IMR-90 (cell line): ENCODE results near the gene NEURL1B. TPM values are rescaled to one million over a fixed set of nuclear protein-coding genes. Genes with fewer than 3 reads are reported as not detected.

Experiments
- ATAC-seq: fragments of 200-7000 bp; cut with Tn5 transposase; 2 replicates; pipeline ENCODE4 v1.9.1; 2020; ENCODE audit warnings: low read depth, mild to moderate bottlenecking, moderate library complexity
- BruUV-seq: library from RNA; stranded (reverse); fragments of 400-500 nt; replicated peaks from 2 replicates; lab custom pipeline; 2021; lab: Mats Ljungman, UMichigan
- CTCF ChIA-PET: fragments of 300-600 bp; formaldehyde crosslinking; extraction: SDS; loops from one replicate; lab custom pipeline; 2021; ENCODE audit warnings: antibody characterized with exemption; lab: Yijun Ruan, JAX
- POLR2A ChIA-PET: fragments of 300-600 bp; sonication (Branson Sonifier 250); formaldehyde crosslinking; loops from one replicate; lab custom pipeline; 2022; ENCODE audit warnings: antibody characterized with exemption; ENCODE audit not compliant: unreplicated experiment; lab: Charles Lee
- DNase-seq: peaks from one replicate; pipeline ENCODE4 v3.0.0; 2013
- H2AFZ ChIP-seq: replicated peaks from 2 replicates; pipeline ENCODE3; 2013; ENCODE audit warnings: low read length, mild to moderate bottlenecking; ENCODE audit not compliant: poor library complexity
- H2AK5ac ChIP-seq: 2 replicates; pipeline ENCODE4 v1.6.1; 2013; ENCODE audit warnings: low read depth, low read length, inconsistent platforms
- H2AK9ac ChIP-seq: replicated peaks from 2 replicates; pipeline ENCODE3; 2013; ENCODE audit warnings: mild to moderate bottlenecking, low read depth, low read length, moderate library complexity; ENCODE audit not compliant: poor library complexity
- H2BK120ac ChIP-seq: 2 replicates; pipeline ENCODE4 v1.6.1; 2013; ENCODE audit warnings: low read depth, low read length, inconsistent platforms
- H2BK15ac ChIP-seq: 3 replicates; pipeline ENCODE4 v1.6.1; 2013; ENCODE audit warnings: low read depth, low read length, inconsistent platforms
- H2BK20ac ChIP-seq: 2 replicates; pipeline ENCODE4 v1.6.1; 2013; ENCODE audit warnings: low read depth, mild to moderate bottlenecking, inconsistent platforms, low read length, moderate library complexity
- H2BK5ac ChIP-seq: 2 replicates; pipeline ENCODE4 v1.6.1; 2013; ENCODE audit warnings: mild to moderate bottlenecking, low read depth, low read length, inconsistent platforms; ENCODE audit not compliant: poor library complexity, severe bottlenecking
- H3K14ac ChIP-seq: replicated peaks from 2 replicates; pipeline ENCODE4 v1.6.1; 2013; ENCODE audit warnings: low read depth, low read length, inconsistent platforms
- H3K18ac ChIP-seq: 2 replicates; pipeline ENCODE4 v1.6.1; 2013; ENCODE audit warnings: low read depth, low read length, control low read depth
- H3K23ac ChIP-seq: 2 replicates; pipeline ENCODE4 v1.6.1; 2013; ENCODE audit warnings: low read depth, low read length, inconsistent platforms
- H3K27ac ChIP-seq: 2 replicates; pipeline ENCODE4 v1.5.1; 2013; ENCODE audit warnings: mild to moderate bottlenecking, control low read depth, low read length; ENCODE audit not compliant: insufficient read depth
- H3K27me3 ChIP-seq: 2 replicates; pipeline ENCODE4 v1.6.1; 2013; ENCODE audit warnings: low read length; ENCODE audit not compliant: control insufficient read depth, insufficient read depth
- H3K36me3 ChIP-seq: 2 replicates; pipeline ENCODE4 v1.6.1; 2013; ENCODE audit warnings: low read length, mixed read lengths; ENCODE audit not compliant: control insufficient read depth, insufficient read depth
- H3K4ac ChIP-seq: 2 replicates; pipeline ENCODE4 v1.6.1; 2013; ENCODE audit warnings: low read depth, low read length, inconsistent platforms
- H3K4me1 ChIP-seq: 2 replicates; pipeline ENCODE4 v1.6.1; 2013; ENCODE audit warnings: low read length, mixed read lengths; ENCODE audit not compliant: control insufficient read depth, insufficient read depth
- H3K4me2 ChIP-seq: 2 replicates; pipeline ENCODE4 v1.6.1; 2013; ENCODE audit warnings: low read depth, mild to moderate bottlenecking, control low read depth, low read length, moderate library complexity
- H3K4me3 ChIP-seq: 2 replicates; pipeline ENCODE4 v1.5.1; 2013; ENCODE audit warnings: low read depth, mild to moderate bottlenecking, control low read depth, low read length, moderate library complexity; ENCODE audit not compliant: insufficient read depth
- H3K56ac ChIP-seq: 2 replicates; pipeline ENCODE4 v1.6.1; 2013; ENCODE audit warnings: low read length, inconsistent platforms; ENCODE audit not compliant: insufficient read depth; ENCODE audit errors: extremely low read depth
- H3K79me1 ChIP-seq, 2 experiments: 2 replicates each; pipeline ENCODE4 v1.6.1; 2013; ENCODE audit warnings: low read length in 2 of 2, inconsistent platforms in 1 of 2, low read depth in 1 of 2
- H3K9ac ChIP-seq: 2 replicates; pipeline ENCODE4 v1.6.1; 2013; ENCODE audit warnings: low read depth, low read length, control low read depth
- H3K9me1 ChIP-seq: 2 replicates; pipeline ENCODE4 v1.6.1; 2013; ENCODE audit warnings: low read length, inconsistent platforms; ENCODE audit not compliant: insufficient read depth
- H3K9me3 ChIP-seq: 2 replicates; pipeline ENCODE4 v1.6.1; 2013; ENCODE audit warnings: low read length; ENCODE audit not compliant: control insufficient read depth, insufficient read depth
- H4K20me1 ChIP-seq: 2 replicates; pipeline ENCODE4 v1.6.1; 2013; ENCODE audit warnings: low read length, inconsistent platforms; ENCODE audit not compliant: insufficient read depth
- H4K5ac ChIP-seq: 2 replicates; pipeline ENCODE4 v1.6.1; 2013; ENCODE audit warnings: mild to moderate bottlenecking, low read depth, low read length, control low read depth
- H4K8ac ChIP-seq, 2 experiments: 2 replicates each; pipeline ENCODE4 v1.6.1; 2013; ENCODE audit warnings: low read depth in 2 of 2, low read length in 2 of 2, control low read depth in 1 of 2, inconsistent platforms in 1 of 2
- H4K91ac ChIP-seq: 2 replicates; pipeline ENCODE4 v1.6.1; 2013; ENCODE audit warnings: low read depth, low read length, inconsistent platforms; ENCODE audit not compliant: insufficient read depth
- CHD1 ChIP-seq: IDR thresholded peaks from 2 replicates; pipeline ENCODE4 v1.6.1; 2012; ENCODE audit warnings: low read depth, low read length, improper control_type of control experiment
- NFE2L2 ChIP-seq: fragments of 150-350 bp; IDR thresholded peaks from 2 replicates; pipeline ENCODE4 v1.6.1; 2016; ENCODE audit warnings: low read depth, mild to moderate bottlenecking, low read length
- WGBS, 2 experiments: methylation state at CpG; one replicate each; pipeline versions ENCODE4 v1.1.5 to v1.1.7; 2013; ENCODE audit warnings: missing lambda C conversion rate in 2 of 2; ENCODE audit not compliant: insufficient read length in 1 of 2; ENCODE audit errors: extremely low coverage in 2 of 2; 5-methylcytosine and 5-hydroxymethylcytosine counted together
- dilution Hi-C: fragments of 300-500 bp; cut with HindIII; formaldehyde crosslinking; loops from one replicate; pipeline ENCODE4 v1.14.3; 2018; ENCODE audit warnings: low sequenced_read_pairs; ENCODE audit not compliant: unreplicated experiment
- in situ Hi-C: fragments of 300-500 bp; cut with MboI; formaldehyde crosslinking; loops from 3 replicates; pipeline ENCODE4 v1.14.3; 2019; ENCODE audit warnings: low sequenced_read_pairs, inconsistent platforms, mixed read lengths
- intact Hi-C: fragments of 100-400 bp; cut with micrococcal nuclease; formaldehyde crosslinking; loops from 2 replicates; pipeline ENCODE4 v1.10.0; 2022
- polyA plus RNA-seq, 3 experiments: library from polyadenylated mRNA; depleted of rRNA; stranded (reverse); fragments of >200 nt; gene quantifications; 2 replicates each; pipeline ENCODE4 v1.2.3, GENCODE V29; 2012; ENCODE audit warnings: low replicate concordance in 1 of 3
- total RNA-seq: library from RNA; depleted of rRNA; stranded (reverse); fragments of >200 nt; gene quantifications from 2 replicates; pipeline ENCODE4 v1.2.3, GENCODE V29; 2012

NEURL1B gene
- total and polyA plus RNA-seq, 2 of the 4 experiments (the other 2 are of a cell fraction) = 1.8 to 2.8 TPM

- H3K4me1 ChIP-seq = peaks cover 4% of the 10 kb centered on the region; the same call in 1 of the 2 replicates
- H2AFZ ChIP-seq = no peak overlapping the region
- H4K91ac ChIP-seq = no peak overlapping the region
- H3K56ac ChIP-seq = no peak overlapping the region
- H4K5ac ChIP-seq = no peak overlapping the region
- H2BK120ac ChIP-seq = no peak overlapping the region
- no peak overlapping the region for H2AK5ac ChIP-seq
- H3K9ac ChIP-seq = no peak overlapping the region
- TF ChIP-seq NFE2L2 (no peak), CHD1 (no peak)
- no peak overlapping the region for H3K23ac ChIP-seq
- H3K27ac ChIP-seq = no peak overlapping the region
- no peak overlapping the region for H3K4me3 ChIP-seq
- H2BK15ac ChIP-seq = no peak overlapping the region
- H3K14ac ChIP-seq = no peak overlapping the region
- BruUV-seq = no TSS peak
- no peak for ATAC-seq
- dilution Hi-C loops = no loop called here
- POLR2A ChIA-PET = no interaction called here
- no peaks in the 10 kb centered on the region for H3K9me3 ChIP-seq
- peaks cover 14% of the 10 kb centered on the region for H3K27me3 ChIP-seq
- H3K36me3 ChIP-seq = no peaks in the 10 kb centered on the region
- H3K9me1 ChIP-seq = peaks cover 10% of the 10 kb centered on the region
- WGBS, 2 experiments = 60% methylated on average over 2 of the region's 18 CpGs; no CpG with 5 or more reads in 1 of the 2 experiments
- CTCF ChIA-PET = no interaction called here
- in situ Hi-C loops = no loop called here
- peaks cover 6% of the 10 kb centered on the region; the same call in 1 of the 2 replicates for H4K20me1 ChIP-seq
- no peak overlapping the region for H2BK5ac ChIP-seq
- no peak overlapping the region for H3K18ac ChIP-seq
- no peak overlapping the region for H2BK20ac ChIP-seq
- H4K8ac ChIP-seq = no peak overlapping the region
- DNase-seq = no peak
- intact Hi-C loops = no loop called here
- no peaks in the 10 kb centered on the region for H3K79me1 ChIP-seq
- H3K4ac ChIP-seq = no peak overlapping the region
- no peak overlapping the region for H3K4me2 ChIP-seq
- H2AK9ac ChIP-seq = no peak overlapping the region
Observed at GRCh38 chr5:172598251-172599203, 42.5 kb upstream of the NEURL1B start.
